HEK293T (cell line): ENCODE results near the gene MREG.

Experiments used
- CTCF ChIA-PET: fragments of 350-600 bp; formaldehyde crosslinking; extraction: SDS; loops from one replicate; lab custom pipeline; 2021; ENCODE audit warnings: antibody characterized with exemption, inconsistent platforms; lab: Yijun Ruan, JAX
- POLR2A ChIA-PET: fragments of 350-600 bp; formaldehyde crosslinking; extraction: SDS; loops from one replicate; lab custom pipeline; 2020; ENCODE audit warnings: antibody characterized with exemption, inconsistent platforms; lab: Yijun Ruan, JAX
- DNase-seq: peaks from one replicate; pipeline ENCODE4 v3.0.0; 2012; ENCODE audit warnings: mixed read lengths; ENCODE audit errors: extremely low spot score
- ARNT ChIP-seq: fragments of 450-650 bp; IDR thresholded peaks from 2 replicates; pipeline ENCODE4 v1.6.1; 2017; ENCODE audit warnings: mild to moderate bottlenecking
- BHLHE40 ChIP-seq: fragments of 450-650 bp; IDR thresholded peaks from 2 replicates; pipeline ENCODE4 v1.6.1; 2016; ENCODE audit warnings: mild to moderate bottlenecking, moderate library complexity, borderline replicate concordance
- CTBP1 ChIP-seq: fragments of 450-650 bp; IDR thresholded peaks from 2 replicates; pipeline ENCODE4 v1.6.1; 2016; ENCODE audit warnings: borderline replicate concordance
- ELF4 ChIP-seq: fragments of 450-650 bp; IDR thresholded peaks from 2 replicates; pipeline ENCODE4 v1.6.1; 2017; ENCODE audit warnings: antibody characterized with exemption
- FOXA1 ChIP-seq: fragments of 450-650 bp; IDR thresholded peaks from 2 replicates; pipeline ENCODE4 v1.6.1; 2016; ENCODE audit warnings: mild to moderate bottlenecking
- FOXK2 ChIP-seq: fragments of 450-650 bp; IDR thresholded peaks from 2 replicates; pipeline ENCODE4 v1.6.1; 2016; ENCODE audit warnings: mild to moderate bottlenecking
- FOXM1 ChIP-seq: fragments of 450-650 bp; IDR thresholded peaks from 2 replicates; pipeline ENCODE4 v1.6.1; 2017; ENCODE audit warnings: mild to moderate bottlenecking, borderline replicate concordance
- HDGF ChIP-seq: fragments of 450-650 bp; IDR thresholded peaks from 2 replicates; pipeline ENCODE4 v1.6.1; 2017; ENCODE audit warnings: antibody characterized with exemption, borderline replicate concordance
- L3MBTL2 ChIP-seq: fragments of 450-650 bp; conservative IDR thresholded peaks from 2 replicates; pipeline ENCODE4 v1.6.1; 2016; ENCODE audit warnings: mild to moderate bottlenecking
- LEF1 ChIP-seq: fragments of 450-650 bp; IDR thresholded peaks from 2 replicates; pipeline ENCODE4 v1.6.1; 2017; ENCODE audit warnings: mild to moderate bottlenecking, borderline replicate concordance
- NFRKB ChIP-seq: fragments of 450-650 bp; IDR thresholded peaks from 2 replicates; pipeline ENCODE4 v1.6.1; 2016; ENCODE audit warnings: mild to moderate bottlenecking, moderate library complexity
- PKNOX1 ChIP-seq: fragments of 450-650 bp; IDR thresholded peaks from 2 replicates; pipeline ENCODE4 v1.6.1; 2016
- SP1 ChIP-seq: fragments of 450-650 bp; IDR thresholded peaks from 2 replicates; pipeline ENCODE4 v1.6.1; 2017
- SUZ12 ChIP-seq: fragments of 450-650 bp; IDR thresholded peaks from 2 replicates; pipeline ENCODE4 v1.6.1; 2016; ENCODE audit warnings: mild to moderate bottlenecking
- TARDBP ChIP-seq: fragments of 450-650 bp; IDR thresholded peaks from 2 replicates; pipeline ENCODE4 v1.6.1; 2016
- ZNF384 ChIP-seq: fragments of 450-650 bp; IDR thresholded peaks from 2 replicates; pipeline ENCODE4 v1.6.1; 2016

Gene MREG

DNA sequence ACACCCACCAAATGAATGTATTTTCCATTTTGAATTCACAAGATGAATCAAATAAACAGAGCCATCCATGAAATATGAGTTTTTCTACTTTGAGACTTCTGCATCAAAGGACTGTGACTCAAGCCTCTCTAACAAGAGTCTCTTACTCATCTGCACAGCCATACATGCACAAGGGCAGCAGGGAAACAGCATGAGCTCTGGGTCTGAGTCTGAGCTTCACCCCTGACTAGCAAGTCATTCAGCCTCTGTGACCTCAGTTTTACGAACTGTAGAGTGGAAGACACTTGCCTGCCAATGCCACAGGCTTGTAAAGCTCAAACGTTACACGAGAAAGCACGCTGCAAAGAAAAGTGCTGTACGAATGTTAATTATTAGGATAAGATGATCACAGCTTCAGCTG is 42.9 kb downstream of the MREG start:
- CTCF ChIA-PET, result no interaction called here
- POLR2A ChIA-PET, result no interaction called here
- no peak for DNase-seq
- TF ChIP-seq LEF1 (no peak), FOXM1 (no peak), ZNF384 (no peak), SP1 (no peak), NFRKB (no peak), FOXA1 (no peak), L3MBTL2 (no peak), SUZ12 (no peak), HDGF (no peak), ARNT (no peak), CTBP1 (no peak), PKNOX1 (no peak), TARDBP (no peak), ELF4 (no peak), FOXK2 (no peak), BHLHE40 (no peak)

- no peak for TF ChIP-seq SUZ12
- TF ChIP-seq LEF1, result no peak
- no peak for TF ChIP-seq TARDBP
- no peak for TF ChIP-seq HDGF
- TF ChIP-seq PKNOX1, result no peak
- ChIA-PET CTCF (interaction anchor here (0.8 kb wide), 1 partner anchor 54 kb away, joined by 3 read pairs; no protein-coding TSS in a partner anchor), POLR2A (no interaction called here)
- no peak for DNase-seq
These were observed 44.1 kb downstream of the MREG start for GRCh38 chr2:215969131-215969841.

DNA sequence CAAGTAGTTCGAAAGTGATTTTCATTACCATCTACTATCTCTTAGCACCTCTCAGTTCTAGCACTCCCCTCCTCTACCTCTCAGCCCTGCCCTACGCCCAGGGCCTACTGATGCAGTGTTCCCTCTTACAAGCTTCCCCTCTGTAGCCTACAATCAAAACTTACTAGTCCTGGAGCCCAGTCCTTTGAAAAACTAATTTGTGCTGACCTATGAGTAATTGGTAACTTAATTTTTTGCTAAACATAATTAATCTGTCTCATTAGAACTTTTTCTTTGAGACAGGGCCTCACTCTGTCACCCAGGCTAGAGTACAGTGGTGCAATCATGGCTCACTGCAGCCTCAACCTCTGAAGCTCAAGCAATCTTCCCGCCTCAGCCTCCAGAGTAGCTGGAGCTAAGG is 44.9 kb downstream of the MREG start:
- no peak for TF ChIP-seq PKNOX1
- TF ChIP-seq HDGF, result no peak
- TF ChIP-seq CTBP1, result no peak
- TF ChIP-seq SP1, result no peak
- TF ChIP-seq TARDBP, result no peak
- TF ChIP-seq LEF1, result no peak
- no peak for TF ChIP-seq FOXM1
- TF ChIP-seq SUZ12, result no peak
- TF ChIP-seq L3MBTL2, result no peak
- no peak for TF ChIP-seq NFRKB
- TF ChIP-seq ELF4, result no peak
- no peak for TF ChIP-seq FOXK2
- POLR2A ChIA-PET, result no interaction called here
- no peak for DNase-seq
- CTCF ChIA-PET, result no interaction called here

- no peak for DNase-seq
- ChIA-PET POLR2A (no interaction called here), CTCF (no interaction called here)
- TF ChIP-seq LEF1 (no peak), BHLHE40 (no peak), FOXM1 (no peak), L3MBTL2 (no peak), ZNF384 (no peak), SUZ12 (no peak), ELF4 (no peak), FOXK2 (no peak), HDGF (no peak), TARDBP (no peak), CTBP1 (no peak), ARNT (no peak), NFRKB (no peak), PKNOX1 (no peak), FOXA1 (no peak), SP1 (no peak)
These were observed 45.6 kb downstream of the MREG start for GRCh38 chr2:215967590-215968378.

GRCh38 chr2:215966951-215967350 is 46.4 kb downstream of the MREG start:
- CTCF ChIA-PET, result no interaction called here
- POLR2A ChIA-PET, result no interaction called here
- no peak for DNase-seq
- TF ChIP-seq ARNT (no peak), FOXA1 (no peak), CTBP1 (no peak), SUZ12 (no peak), FOXM1 (no peak), ZNF384 (no peak), TARDBP (no peak), BHLHE40 (no peak)
